ENCODE results near the gene GALNT9. TPM values are rescaled to one million over a fixed set of nuclear protein-coding genes. Genes with fewer than 3 reads are reported as not detected.
"Not testable (repeated sequence)": the region's sequence is repeated elsewhere in the genome, so short reads cannot be mapped to it uniquely, and the experiment has no call there.

GALNT9 gene
- total and polyA plus RNA-seq, 9 donors, result 0.12 to 21.9 (median 1.3) TPM; not detected in 1

- DNase-seq, result no peak
- Histone ChIP-seq H3K36me3 (no peaks in the 10 kb centered on the region), H3K27ac (no peak overlapping the region), H3K27me3 (no peaks in the 10 kb centered on the region), H3K4me3 (no peak overlapping the region), H3K4me1 (ENCODE audit: insufficient read depth) (peaks cover 2% of the 10 kb centered on the region), H3K9me3 (no peaks in the 10 kb centered on the region)
- intact Hi-C loops (cut with DNase I), result no loop called here
- 73 to 86% (median 80%) methylated on average over 28 of the region's 28 CpGs for WGBS, 3 donors
- TF ChIP-seq EP300 (IDR thresholded peaks at IDR 0.05) (no peak), CTCF (IDR thresholded peaks at IDR 0.05) (no peak), POLR2A (IDR thresholded peaks at IDR 0.05) (no peak)
Measured at GRCh38 chr12:132245521-132246101, 83.8 kb downstream of the GALNT9 start.

- no peak for DNase-seq
- H3K27me3 ChIP-seq, result no peaks in the 10 kb centered on the region
- H3K4me1 ChIP-seq (ENCODE audit: insufficient read depth), result peaks cover 2% of the 10 kb centered on the region
- WGBS, 3 donors, result 66 to 76% (median 70%) methylated on average over 22 of the region's 22 CpGs
- no peaks in the 10 kb centered on the region for H3K36me3 ChIP-seq
- intact Hi-C loops (cut with DNase I), result no loop called here
- no peak overlapping the region for H3K27ac ChIP-seq
- no peaks in the 10 kb centered on the region for H3K9me3 ChIP-seq
- TF ChIP-seq POLR2A (IDR thresholded peaks at IDR 0.05) (no peak), EP300 (IDR thresholded peaks at IDR 0.05) (no peak), CTCF (IDR thresholded peaks at IDR 0.05) (no peak)
- H3K4me3 ChIP-seq, result no peak overlapping the region
Measured at GRCh38 chr12:132244724-132245295, 84.6 kb downstream of the GALNT9 start.

GRCh38 chr12:132243596-132244310, 85.6 kb downstream of the GALNT9 start:
- DNase-seq, result no peak
- H3K4me3 ChIP-seq, result no peak overlapping the region
- no peaks in the 10 kb centered on the region for H3K36me3 ChIP-seq
- no peaks in the 10 kb centered on the region for H3K9me3 ChIP-seq
- H3K27me3 ChIP-seq, result no peaks in the 10 kb centered on the region
- intact Hi-C loops (cut with DNase I), result no loop called here
- no peak overlapping the region for H3K27ac ChIP-seq
- WGBS, 3 donors, result 30 to 63% (median 55%) methylated on average over 21 to 29 of the region's 29 CpGs
- TF ChIP-seq EP300 (IDR thresholded peaks at IDR 0.05) (no peak), CTCF (IDR thresholded peaks at IDR 0.05) (no peak), POLR2A (IDR thresholded peaks at IDR 0.05) (no peak)
- peaks cover 2% of the 10 kb centered on the region for H3K4me1 ChIP-seq (ENCODE audit: insufficient read depth)

GRCh38 chr12:132243171-132243570, 86.2 kb downstream of the GALNT9 start:
- H3K9me3 ChIP-seq; H3K4me1 ChIP-seq (ENCODE audit: insufficient read depth); H3K36me3 ChIP-seq; H3K27ac ChIP-seq; DNase-seq; H3K4me3 ChIP-seq; H3K27me3 ChIP-seq; intact Hi-C loops (cut with DNase I): not testable (repeated sequence)
- 48 to 63% (median 57%) methylated on average over 15 of the region's 15 CpGs for WGBS, 3 donors

- DNase-seq; intact Hi-C loops (cut with DNase I): not testable (repeated sequence)
Measured at GRCh38 chr12:132240669-132241007, 88.8 kb downstream of the GALNT9 start.

More at GRCh38 chr12:132240669-132241007, 88.8 kb downstream of the GALNT9 start:
- not testable (repeated sequence) for H3K4me1 ChIP-seq (ENCODE audit: insufficient read depth); H3K4me3 ChIP-seq; H3K27ac ChIP-seq; H3K36me3 ChIP-seq; H3K27me3 ChIP-seq; H3K9me3 ChIP-seq
- WGBS, 3 donors, result 58 to 66% (median 59%) methylated on average over 7 of the region's 7 CpGs

All from ovary (tissue), 9 donors.